ENCODE data around the gene IL34.

Gene IL34

GRCh38 chr16:70687671-70688245 is 41.4 kb downstream of the IL34 start:
- DNase-seq (ENCODE audit: low read depth in 2 of 2, low spot score in 1 of 2), result no peak

GRCh38 chr16:70688246-70688742 is 41.9 kb downstream of the IL34 start:
- DNase-seq (ENCODE audit: low read depth in 2 of 2, low spot score in 1 of 2), result no peak

GRCh38 chr16:70689035-70689969 is 42.9 kb downstream of the IL34 start:
- no peak for DNase-seq (ENCODE audit: low read depth in 2 of 2, low spot score in 1 of 2)

GRCh38 chr16:70689970-70690891 is 43.9 kb downstream of the IL34 start:
- no peak for DNase-seq (ENCODE audit: low read depth in 2 of 2, low spot score in 1 of 2)

- no peak for DNase-seq (ENCODE audit: low read depth in 2 of 2, low spot score in 1 of 2)
Measured at GRCh38 chr16:70691223-70692129, 45.1 kb downstream of the IL34 start.

GRCh38 chr16:70692130-70692872 is 45.9 kb downstream of the IL34 start:
- no peak for DNase-seq (ENCODE audit: low read depth in 2 of 2, low spot score in 1 of 2)

GRCh38 chr16:70692873-70693671 is 46.7 kb downstream of the IL34 start:
- DNase-seq (ENCODE audit: low read depth in 2 of 2, low spot score in 1 of 2), result no peak

- DNase-seq (ENCODE audit: low read depth in 2 of 2, low spot score in 1 of 2), result no peak
Measured at GRCh38 chr16:70694088-70694867, 47.9 kb downstream of the IL34 start.

- no peak for DNase-seq (ENCODE audit: low read depth in 2 of 2, low spot score in 1 of 2)
Measured at GRCh38 chr16:70694868-70695218, 48.5 kb downstream of the IL34 start.

- DNase-seq (ENCODE audit: low read depth in 2 of 2, low spot score in 1 of 2), result no peak
Measured at GRCh38 chr16:70695331-70696070, 49.1 kb downstream of the IL34 start.

- DNase-seq (ENCODE audit: low read depth in 2 of 2, low spot score in 1 of 2), result no peak
Measured at GRCh38 chr16:70696355-70696754, 50.0 kb downstream of the IL34 start.

- no peak for DNase-seq (ENCODE audit: low read depth in 2 of 2, low spot score in 1 of 2)
Measured at GRCh38 chr16:70696952-70697593, 50.7 kb downstream of the IL34 start.

- no peak for DNase-seq (ENCODE audit: low read depth in 2 of 2, low spot score in 1 of 2)
Measured at GRCh38 chr16:70697594-70698170, 51.3 kb downstream of the IL34 start.

GRCh38 chr16:70698901-70699300 is 52.5 kb downstream of the IL34 start:
- DNase-seq (ENCODE audit: low read depth in 2 of 2, low spot score in 1 of 2), result no peak

- DNase-seq (ENCODE audit: low read depth in 2 of 2, low spot score in 1 of 2), result no peak
Measured at GRCh38 chr16:70699696-70700095, 53.3 kb downstream of the IL34 start.

All from stimulated activated CD8-positive, alpha-beta memory T cell treated with anti-CD3 and anti-CD28 coated beads, Interleukin-4, amount 100 ng/mL, for 1 hour (primary cell).